ENCODE measurements around the gene MOGAT1.

GRCh38 chr2:222738809-222739208, 67.4 kb downstream of the MOGAT1 start:
- TF ChIP-seq CTCF (IDR thresholded peaks at IDR 0.05): no peak
- no peak for TF ChIP-seq POLR2A (IDR thresholded peaks at IDR 0.05)

Measured in Peyer's patch (tissue), 4 donors.